SK-N-MC (cell line): ENCODE measurements around the gene SMARCB1.

Experiments
- DNase-seq: peaks from one replicate; pipeline ENCODE4 v3.0.0-alpha.2; 2011; ENCODE audit warnings: low read depth, low spot score
- H3K27ac ChIP-seq: fragments of 200-600 bp; sonication (generic); 2 replicates; pipeline ENCODE4 v1.5.1; 2016; ENCODE audit warnings: mixed run types
- H3K36me3 ChIP-seq: fragments of 200-600 bp; sonication (generic); 2 replicates; pipeline ENCODE4 v1.6.1; 2017; ENCODE audit warnings: antibody characterized with exemption, low read length, mixed read lengths; ENCODE audit not compliant: insufficient read depth
- H3K4me3 ChIP-seq: fragments of 200-600 bp; sonication (generic); 2 replicates; pipeline ENCODE4 v1.5.1; 2016
- H3K9ac ChIP-seq: fragments of 200-600 bp; sonication (generic); 2 replicates; pipeline ENCODE4 v1.8.0; 2017; ENCODE audit warnings: mixed run types, mixed read lengths; ENCODE audit not compliant: insufficient read length
- H3K9me3 ChIP-seq: fragments of 200-600 bp; sonication (generic); 2 replicates; pipeline ENCODE4 v1.6.1; 2017; ENCODE audit warnings: low read depth, mild to moderate bottlenecking, antibody characterized with exemption, low read length, moderate library complexity, mixed read lengths
- EZH2 ChIP-seq: fragments of 200-600 bp; sonication (generic); IDR thresholded peaks from one replicate; pipeline ENCODE4 v1.6.1; 2017; ENCODE audit warnings: antibody characterized with exemption
- FOXP2 ChIP-seq: optimal IDR thresholded peaks from 2 replicates; pipeline ENCODE3; 2011; ENCODE audit warnings: mild to moderate bottlenecking, moderate library complexity; ENCODE audit not compliant: insufficient read depth; ENCODE audit errors: extremely low read length, control extremely low read depth
- POLR2AphosphoS5 ChIP-seq: IDR thresholded peaks from 2 replicates; pipeline ENCODE4 v1.6.1; 2012; ENCODE audit warnings: mild to moderate bottlenecking, low read depth, low read length, borderline replicate concordance

The SMARCB1 gene

GRCh38 chr22:23834406-23834792 is 47.6 kb downstream of the SMARCB1 start:
- TF ChIP-seq EZH2 = no peak
- TF ChIP-seq POLR2AphosphoS5 = no peak
- no peak for TF ChIP-seq FOXP2
- H3K27ac ChIP-seq = no peak overlapping the region

GRCh38 chr22:23834793-23835483 is 48.2 kb downstream of the SMARCB1 start:
- H3K4me3 ChIP-seq = no peak overlapping the region
- peaks cover 54% of the 10 kb centered on the region for H3K36me3 ChIP-seq
- no peak for DNase-seq
- TF ChIP-seq POLR2AphosphoS5 = no peak
- TF ChIP-seq FOXP2 = no peak
- no peak for TF ChIP-seq EZH2
- no peak overlapping the region for H3K27ac ChIP-seq
- H3K9ac ChIP-seq = no peak overlapping the region
- H3K9me3 ChIP-seq = no peaks in the 10 kb centered on the region

More at GRCh38 chr22:23834406-23834792, 47.6 kb downstream of the SMARCB1 start:
- peaks cover 4% of the 10 kb centered on the region; the same call in 1 of the 2 replicates for H3K9me3 ChIP-seq
- H3K4me3 ChIP-seq = no peak overlapping the region
- no peak for DNase-seq
- peaks cover 59% of the 10 kb centered on the region for H3K36me3 ChIP-seq
- no peak overlapping the region for H3K9ac ChIP-seq

- Histone ChIP-seq H3K9me3 (no peaks in the 10 kb centered on the region), H3K27ac (no peak overlapping the region), H3K9ac (no peak overlapping the region), H3K4me3 (no peak overlapping the region), H3K36me3 (peaks cover 48% of the 10 kb centered on the region)
- no peak for DNase-seq
- no peak for TF ChIP-seq EZH2
- TF ChIP-seq FOXP2 = no peak
- TF ChIP-seq POLR2AphosphoS5 = no peak
Observed at GRCh38 chr22:23835484-23836144, 48.8 kb downstream of the SMARCB1 start.

GRCh38 chr22:23836281-23836680 is 49.5 kb downstream of the SMARCB1 start:
- Histone ChIP-seq H3K36me3 (peaks cover 41% of the 10 kb centered on the region), H3K27ac (no peak overlapping the region), H3K9ac (no peak overlapping the region), H3K9me3 (no peaks in the 10 kb centered on the region), H3K4me3 (no peak overlapping the region)
- no peak for DNase-seq
- no peak for TF ChIP-seq EZH2
- TF ChIP-seq FOXP2 = no peak
- no peak for TF ChIP-seq POLR2AphosphoS5

- no peaks in the 10 kb centered on the region for H3K9me3 ChIP-seq
- no peak overlapping the region for H3K4me3 ChIP-seq
- H3K27ac ChIP-seq = no peak overlapping the region
- no peak for DNase-seq
- no peak for TF ChIP-seq POLR2AphosphoS5
- no peak for TF ChIP-seq FOXP2
- H3K36me3 ChIP-seq = peaks cover 35% of the 10 kb centered on the region
- no peak overlapping the region for H3K9ac ChIP-seq
Observed at GRCh38 chr22:23836692-23837495, 50.1 kb downstream of the SMARCB1 start.

GRCh38 chr22:23837496-23837859 is 50.7 kb downstream of the SMARCB1 start:
- TF ChIP-seq EZH2 = no peak
- TF ChIP-seq FOXP2 = no peak
- no peak for TF ChIP-seq POLR2AphosphoS5
- no peak for DNase-seq
- Histone ChIP-seq H3K9ac (no peak overlapping the region), H3K9me3 (no peaks in the 10 kb centered on the region), H3K27ac (no peak overlapping the region), H3K4me3 (no peak overlapping the region), H3K36me3 (peaks cover 30% of the 10 kb centered on the region; the same call in 1 of the 2 replicates)

- no peak for DNase-seq
- TF ChIP-seq EZH2 (no peak), FOXP2 (no peak), POLR2AphosphoS5 (0 out of 2 replicates have a peak, but pooled peaks have one; percentile 13)
- no peak overlapping the region for H3K4me3 ChIP-seq
- H3K9me3 ChIP-seq = no peaks in the 10 kb centered on the region
- H3K27ac ChIP-seq = no peak overlapping the region
- peaks cover 25% of the 10 kb centered on the region; the same call in 1 of the 2 replicates for H3K36me3 ChIP-seq
- H3K9ac ChIP-seq = no peak overlapping the region
Observed at GRCh38 chr22:23837911-23838680, 51.3 kb downstream of the SMARCB1 start.
